Glomerular visceral epithelial cell (primary cell): Measurements from ENCODE around the gene NUDT13.
"Not testable (repeated sequence)": the region's sequence is repeated elsewhere in the genome, so short reads cannot be mapped to it uniquely, and the experiment has no call there.

ENCODE experiments used
- DNase-seq: peaks from one replicate; pipeline ENCODE4 v3.0.0-alpha.2; 2016; ENCODE audit errors: extremely low spot score

Gene NUDT13

DNA sequence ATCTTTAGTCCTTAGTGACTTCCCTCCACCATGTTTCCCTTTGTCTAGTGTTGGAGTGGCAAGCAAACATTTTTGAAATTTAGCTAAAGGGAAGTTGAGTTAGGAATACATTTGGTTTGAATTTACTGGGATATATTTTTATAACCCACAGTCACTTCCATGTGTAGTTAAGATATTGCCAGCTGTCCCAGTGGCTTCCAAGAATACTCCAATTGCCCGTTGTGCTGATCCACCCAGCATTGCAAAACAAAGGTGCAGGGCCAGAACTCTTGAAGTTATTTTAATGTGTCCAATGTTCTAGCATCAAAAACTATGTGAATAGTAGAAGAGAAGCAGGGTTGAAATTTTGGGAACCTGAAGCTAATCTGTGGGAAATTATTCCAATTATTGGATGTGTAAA is 11.1 kb upstream of the NUDT13 start:
- DNase-seq: no peak

DNA sequence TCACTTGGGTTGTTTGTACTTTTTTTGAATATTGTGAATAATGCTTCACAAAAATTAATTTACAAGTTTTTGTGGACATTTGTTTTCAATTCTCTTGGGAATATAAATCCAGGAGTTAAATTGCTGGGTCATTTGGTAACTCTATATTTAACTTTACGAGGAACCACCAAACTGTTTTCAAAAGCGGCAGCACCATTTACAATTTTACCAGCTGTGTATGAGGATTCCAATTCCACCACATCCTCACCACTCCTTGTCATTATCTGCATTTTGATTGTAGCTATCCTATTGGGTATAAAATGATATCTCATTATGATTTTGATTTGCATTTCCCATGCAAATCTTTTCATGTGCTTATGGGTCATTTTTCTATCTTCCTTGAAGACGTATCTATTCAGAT is 4.0 kb upstream of the NUDT13 start:
- DNase-seq: no peak

DNA sequence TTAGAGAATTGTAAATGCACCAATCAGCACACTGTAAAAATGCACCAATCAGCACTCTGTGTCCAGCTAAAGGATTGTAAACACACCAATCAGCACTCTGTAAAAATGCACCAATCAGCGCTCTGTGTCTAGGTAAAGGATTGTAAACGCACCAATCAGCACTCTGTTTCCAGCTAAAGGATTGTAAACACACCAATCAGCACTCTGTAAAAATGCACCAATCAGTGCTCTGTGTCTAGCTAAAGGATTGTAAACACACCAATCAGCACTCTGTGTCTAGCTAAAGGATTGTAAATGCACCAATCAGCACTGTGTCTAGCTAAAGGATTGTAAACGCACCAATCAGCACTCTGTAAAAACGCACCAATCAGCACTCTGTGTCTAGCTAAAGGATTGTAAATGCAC is 1.0 kb upstream of the NUDT13 start:
- not testable (repeated sequence) for DNase-seq

DNA sequence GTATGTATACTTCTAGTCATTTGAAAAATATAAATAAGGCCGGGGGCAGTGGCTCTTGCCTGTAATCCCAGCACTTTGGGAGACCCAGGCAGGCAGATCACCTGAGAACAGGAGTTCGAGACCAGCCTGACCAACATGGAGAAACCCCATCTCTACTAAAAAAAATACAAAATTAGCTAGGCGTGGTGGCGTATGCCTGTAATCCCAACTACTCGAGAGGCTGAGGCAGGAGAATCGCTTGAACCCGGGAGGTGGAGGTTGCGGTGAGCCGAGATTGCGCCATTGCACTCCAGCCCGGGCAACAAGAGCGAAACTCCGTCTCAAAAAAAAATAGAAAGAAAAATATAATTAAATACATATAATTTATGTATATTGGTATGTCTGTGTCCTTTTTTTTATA is 1.8 kb downstream of the NUDT13 start:
- DNase-seq: not testable (repeated sequence)

DNA sequence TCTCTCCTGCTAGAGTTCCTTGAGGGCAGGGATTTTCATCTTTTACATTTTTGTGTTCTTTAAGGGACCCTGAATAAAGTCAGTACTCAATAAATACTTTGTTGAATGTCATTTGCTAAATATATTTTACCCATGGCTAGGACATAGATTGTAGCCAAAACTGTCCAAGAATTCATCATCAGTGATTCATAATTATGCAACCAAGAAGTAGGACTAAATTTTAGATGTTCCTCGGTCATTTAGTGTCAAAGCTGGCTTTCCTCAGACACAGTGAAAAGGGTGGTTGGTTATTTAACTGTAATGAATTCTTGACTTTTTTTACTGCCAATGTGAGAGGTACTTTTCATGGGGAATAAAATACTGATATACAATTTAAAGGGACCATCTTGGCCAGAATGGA is 3.3 kb downstream of the NUDT13 start:
- no peak for DNase-seq

DNA sequence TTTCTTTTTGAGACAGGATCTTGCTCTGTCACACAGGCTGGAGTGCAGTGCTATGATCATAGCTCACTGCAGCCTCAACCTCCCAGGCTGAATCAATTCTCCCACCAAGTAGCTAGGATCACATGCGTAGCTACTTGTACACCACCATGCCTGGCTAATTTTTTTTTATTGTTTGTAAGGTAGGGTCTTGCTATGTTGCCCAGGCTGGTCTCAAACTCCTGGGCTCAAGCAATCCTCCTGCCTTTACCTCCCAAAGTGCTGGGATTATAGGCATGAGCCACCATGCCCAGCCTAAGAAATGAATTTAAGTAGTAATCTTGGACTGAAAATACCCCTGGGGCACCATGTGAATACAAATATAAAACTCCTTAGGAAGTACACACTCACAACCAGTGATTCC is 5.8 kb downstream of the NUDT13 start:
- DNase-seq: no peak

DNA sequence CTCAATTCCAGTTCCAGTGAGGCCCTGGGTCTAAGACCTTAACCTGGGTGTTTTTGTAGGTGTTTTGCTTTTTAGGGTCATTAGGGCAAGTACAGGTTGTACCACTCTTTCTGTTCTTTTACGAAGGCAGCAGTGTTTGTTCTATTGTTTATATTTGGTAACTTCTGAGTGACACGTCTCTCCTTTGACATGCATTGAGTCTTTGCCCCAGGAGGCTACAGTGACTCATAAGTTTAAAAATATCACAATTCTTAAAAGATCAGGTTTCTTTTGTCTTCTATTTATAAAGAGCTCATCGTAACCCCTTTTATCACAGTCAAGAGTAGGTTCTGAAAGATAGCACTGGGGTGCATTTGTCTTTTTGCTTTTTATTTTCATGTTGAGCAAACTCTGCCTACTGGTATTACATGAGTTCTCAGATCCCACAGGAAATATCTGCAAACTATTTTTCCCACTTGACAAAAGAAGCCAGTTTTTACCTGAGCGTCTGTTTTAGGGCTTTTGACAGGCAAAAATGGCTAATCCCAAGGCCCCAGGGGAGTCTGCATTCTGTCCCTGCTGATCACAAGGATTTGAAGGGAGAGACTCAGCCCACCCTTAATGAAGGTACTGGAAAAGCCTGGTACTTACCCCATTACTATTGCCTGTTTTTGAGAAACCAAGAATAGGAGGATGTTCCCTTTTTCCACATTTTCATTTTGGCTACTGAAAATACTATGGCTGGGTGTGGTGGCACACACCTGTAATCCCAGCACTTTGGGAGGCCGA is 7.9 kb downstream of the NUDT13 start:
- DNase-seq: peak; percentile 21

DNA sequence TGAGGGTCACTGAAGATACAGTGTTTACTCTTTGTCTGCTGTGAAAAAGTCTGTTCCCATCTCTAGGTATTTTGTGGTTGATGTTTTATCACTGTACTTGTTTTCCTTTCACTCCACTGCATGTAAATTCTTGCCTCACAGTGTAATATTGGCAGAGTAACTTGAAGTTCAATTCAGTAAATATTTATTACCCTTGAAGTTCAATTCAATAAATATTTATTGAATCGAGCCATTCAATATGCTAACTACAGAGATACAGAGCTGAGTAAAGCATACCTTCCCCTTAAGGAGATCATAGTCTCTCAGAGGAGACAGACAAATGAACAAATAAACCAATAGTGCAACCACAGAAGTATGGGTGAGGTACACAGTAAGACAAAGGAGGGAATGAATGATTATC is 9.2 kb downstream of the NUDT13 start:
- no peak for DNase-seq

DNA sequence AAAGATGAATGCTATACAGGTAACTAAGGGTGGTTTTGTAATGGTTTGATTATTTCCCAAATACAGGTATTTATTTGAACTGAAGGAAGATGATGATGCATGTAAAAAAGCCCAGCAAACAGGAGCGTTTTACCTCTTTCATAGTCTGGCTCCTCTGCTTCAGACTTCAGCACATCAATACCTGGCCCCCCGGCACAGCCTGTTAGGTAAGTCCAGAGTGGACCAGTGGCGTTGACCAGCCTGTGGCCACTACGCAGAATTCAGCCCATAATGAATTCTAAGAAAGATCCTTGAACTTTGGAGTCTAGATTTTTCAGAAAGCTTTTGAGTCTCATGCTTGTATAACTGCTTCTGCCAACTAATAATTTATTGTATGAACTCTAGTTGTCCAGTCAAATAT is 9.7 kb downstream of the NUDT13 start:
- DNase-seq: no peak

DNA sequence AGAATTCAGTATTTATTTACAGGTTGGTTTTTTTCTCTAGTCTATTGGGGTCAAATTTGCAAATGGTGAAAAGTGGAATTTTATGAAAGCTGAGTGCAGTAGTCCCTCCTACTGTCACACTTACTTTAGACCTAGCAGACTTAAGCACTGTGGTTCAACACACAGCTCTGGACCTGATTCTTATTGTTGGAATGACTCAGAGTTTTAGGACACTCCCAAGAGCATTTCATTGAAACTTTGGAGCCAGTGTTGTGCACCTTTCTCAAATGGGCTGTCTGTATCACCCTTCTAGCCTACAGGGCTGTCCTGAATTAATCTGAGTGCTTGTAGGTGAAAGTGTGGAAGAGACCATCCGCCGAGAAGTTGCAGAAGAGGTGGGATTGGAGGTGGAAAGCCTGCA is 16.1 kb downstream of the NUDT13 start:
- DNase-seq: no peak

DNA sequence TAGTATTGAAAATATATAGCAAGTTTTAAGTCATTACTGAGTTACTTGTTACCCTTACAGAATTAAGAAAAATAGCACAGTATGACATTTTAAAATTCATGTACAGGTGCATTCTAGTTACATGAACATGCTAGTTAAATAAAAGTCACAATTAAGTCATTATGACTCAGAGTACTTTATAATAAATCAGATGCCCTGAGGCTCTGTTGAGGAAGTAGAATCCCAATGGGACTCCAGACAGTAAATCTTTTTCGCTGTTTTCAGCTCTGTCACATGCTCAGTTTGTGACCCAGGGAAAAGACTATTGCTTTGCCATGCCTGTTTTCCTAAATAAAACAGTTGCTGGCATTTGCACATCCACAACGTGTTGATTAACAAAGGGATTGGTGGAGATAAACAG is 21.0 kb downstream of the NUDT13 start:
- DNase-seq: no peak

DNA sequence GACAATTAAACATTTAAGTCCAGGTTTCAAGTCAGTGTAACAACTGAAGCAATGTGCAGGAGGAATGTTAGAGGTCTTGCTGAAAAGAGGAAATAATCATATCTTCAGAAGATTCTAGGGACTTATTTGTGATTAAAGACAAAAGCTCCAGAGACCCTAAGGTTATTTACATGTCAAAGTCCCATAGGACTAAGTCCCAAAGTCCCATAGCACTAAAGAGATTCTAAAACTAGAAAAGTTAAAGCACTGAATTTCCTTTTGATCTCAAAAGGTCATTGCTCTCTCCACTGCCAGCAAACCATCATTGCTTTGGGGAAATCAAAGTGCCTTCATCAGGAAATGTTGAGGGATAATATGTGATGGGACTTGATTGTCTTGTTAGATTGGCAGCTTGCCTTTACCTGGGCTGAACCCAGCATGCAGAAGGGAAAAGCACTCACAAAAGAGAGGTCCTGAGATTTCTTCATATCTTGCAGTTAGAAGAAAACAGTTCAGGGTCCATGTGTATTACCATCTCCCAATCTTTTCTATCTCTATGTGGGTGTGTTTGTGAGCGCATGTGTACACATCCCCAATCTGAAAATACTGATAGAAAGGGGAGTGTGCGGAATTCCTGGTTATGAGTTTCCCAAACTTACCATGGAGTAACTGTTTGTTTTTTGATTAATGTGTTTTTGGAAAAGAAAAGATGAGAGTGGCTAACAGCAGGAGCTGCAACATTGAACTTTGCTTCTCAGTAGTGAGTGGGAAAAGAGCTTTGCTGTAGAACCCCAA is 21.8 kb downstream of the NUDT13 start:
- DNase-seq: no peak

DNA sequence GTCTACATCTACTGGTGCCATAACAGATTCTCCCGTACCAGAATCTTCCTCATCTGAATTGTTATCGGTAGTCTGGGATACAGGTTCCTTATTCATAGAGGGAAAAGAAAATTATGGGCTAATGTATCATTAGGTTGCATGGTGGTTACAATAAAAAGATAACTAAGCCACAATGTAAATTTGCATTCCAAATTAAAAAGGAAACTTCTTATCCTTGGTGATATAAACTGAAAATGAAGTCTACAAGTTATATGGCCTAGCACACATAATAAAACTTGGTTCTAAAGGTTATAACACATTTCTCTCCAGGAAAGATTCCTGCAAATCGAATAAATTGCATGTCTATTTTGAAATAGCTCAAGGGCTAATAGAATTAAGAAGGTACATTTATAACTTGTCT is 24.5 kb downstream of the NUDT13 start:
- no peak for DNase-seq

DNA sequence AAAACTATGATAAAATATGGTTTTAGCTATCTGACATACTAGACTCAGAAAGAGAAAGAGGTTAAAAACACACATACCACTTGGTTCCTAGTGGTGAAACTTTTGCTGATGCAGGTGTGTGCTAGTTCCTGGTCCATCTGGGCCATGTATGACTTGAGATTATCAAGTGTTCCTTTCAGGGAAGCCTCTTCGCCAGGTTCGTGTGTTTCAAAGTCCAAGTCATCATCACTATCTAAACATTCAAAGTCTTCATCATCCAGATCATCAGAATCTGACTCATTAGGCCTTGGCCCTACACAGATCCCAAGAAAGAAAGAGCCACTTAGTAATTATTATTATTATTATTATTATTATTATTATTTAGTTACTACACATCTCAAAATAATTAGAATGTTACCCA is 26.4 kb downstream of the NUDT13 start:
- DNase-seq: no peak

DNA sequence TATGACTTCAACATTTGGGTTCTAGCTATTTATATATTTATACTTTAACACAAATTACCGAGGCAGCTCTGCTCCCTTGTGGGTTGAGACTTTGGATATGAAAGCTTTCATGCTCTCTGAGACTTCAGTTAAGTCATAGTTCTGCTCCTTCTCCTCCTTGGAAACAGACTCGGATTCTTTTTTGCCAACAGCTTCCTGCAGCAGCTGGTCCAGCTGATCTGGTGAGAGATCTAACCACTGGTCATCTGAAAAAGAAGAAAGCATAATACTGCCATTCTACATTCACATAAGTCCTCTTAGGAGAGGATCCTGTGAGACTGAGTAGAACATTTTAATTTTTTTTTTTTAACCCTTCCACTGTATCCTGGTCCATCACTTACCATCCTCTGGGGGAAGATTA is 29.0 kb downstream of the NUDT13 start:
- no peak for DNase-seq

DNA sequence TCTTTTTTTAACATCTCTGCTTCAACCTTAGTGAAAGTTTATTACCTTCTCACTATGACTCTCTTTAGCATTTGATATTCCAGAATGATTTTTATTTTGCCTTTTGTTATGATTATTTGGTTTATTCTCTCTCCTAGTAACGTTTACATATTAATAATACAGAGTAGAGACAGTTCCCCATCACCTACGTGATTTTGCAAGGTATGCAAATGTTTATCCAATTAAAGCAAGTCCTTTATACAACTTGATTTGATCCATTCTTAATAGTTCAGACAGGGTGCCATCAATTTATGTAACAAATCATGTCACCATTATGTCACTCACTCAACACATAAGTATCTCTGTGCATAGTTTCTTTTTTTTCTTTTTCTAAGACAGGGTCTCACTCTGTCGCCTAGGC is 31.3 kb downstream of the NUDT13 start:
- DNase-seq: no peak

DNA sequence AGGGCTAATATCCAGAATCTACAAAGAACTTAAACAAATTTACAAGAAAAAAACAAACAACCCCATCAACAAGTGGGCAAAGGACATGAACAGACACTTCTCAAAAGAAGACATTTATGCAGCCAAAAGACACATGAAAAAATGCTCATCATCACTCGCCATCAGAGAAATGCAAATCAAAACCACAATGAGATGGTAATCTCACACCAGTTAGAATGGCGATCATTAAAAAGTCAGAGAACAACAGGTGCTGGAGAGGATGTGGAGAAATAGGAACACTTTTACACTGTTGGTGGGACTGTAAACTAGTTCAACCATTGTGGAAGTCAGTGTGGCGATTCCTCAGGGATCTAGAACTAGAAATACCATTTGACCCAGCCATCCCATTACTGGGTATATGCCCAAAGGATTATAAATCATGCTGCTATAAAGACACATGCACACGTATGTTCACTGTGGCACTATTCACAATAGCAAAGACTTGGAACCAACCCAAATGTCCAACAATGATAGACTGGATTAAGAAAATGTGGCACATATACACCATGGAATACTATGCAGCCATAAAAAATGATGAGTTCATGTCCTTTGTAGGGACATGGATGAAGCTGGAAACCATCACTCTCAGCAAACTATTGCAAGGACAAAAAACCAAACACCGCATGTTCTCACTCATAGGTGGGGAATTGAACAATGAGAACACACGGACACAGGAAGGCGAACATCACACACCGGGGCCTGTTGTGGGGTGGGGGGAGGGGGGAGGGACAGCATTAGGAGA is 40.6 kb downstream of the NUDT13 start:
- not testable (repeated sequence) for DNase-seq

DNA sequence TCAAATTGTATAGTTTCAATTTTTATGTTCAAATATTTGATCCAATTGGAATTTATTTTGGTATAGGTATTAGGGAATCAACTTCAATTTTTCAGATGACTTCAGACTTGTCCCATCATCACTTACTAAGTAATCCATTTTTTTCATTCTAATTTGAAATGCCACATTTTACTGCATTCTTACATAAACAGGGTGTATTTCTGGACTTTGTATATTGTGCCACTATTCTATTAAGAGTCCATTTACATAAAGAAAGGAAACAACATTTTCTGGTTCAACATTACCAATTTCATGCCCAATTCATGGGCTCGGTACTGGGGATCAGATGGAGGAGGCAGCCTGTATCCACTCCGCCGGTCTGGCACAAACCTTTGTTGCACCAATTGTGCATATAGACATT is 41.8 kb downstream of the NUDT13 start:
- no peak for DNase-seq

DNA sequence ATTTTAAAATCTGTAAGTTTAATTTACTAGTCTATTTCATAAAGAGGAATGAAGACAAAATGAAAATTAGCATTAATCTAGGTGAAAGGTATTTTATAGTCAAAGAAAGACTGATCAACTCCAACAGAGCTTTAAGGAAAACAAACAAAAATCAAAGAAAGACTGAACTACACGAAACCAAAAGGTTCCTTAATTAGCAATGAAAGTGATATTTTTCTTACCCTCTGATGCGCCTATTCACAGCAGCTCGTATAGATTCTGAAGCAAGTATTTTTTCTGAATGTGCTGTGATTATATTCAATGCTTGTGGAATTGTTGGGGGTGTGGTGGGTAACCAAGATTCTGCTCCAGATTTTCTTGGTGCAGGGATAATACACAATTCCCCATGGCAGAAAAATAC is 45.8 kb downstream of the NUDT13 start:
- no peak for DNase-seq

DNA sequence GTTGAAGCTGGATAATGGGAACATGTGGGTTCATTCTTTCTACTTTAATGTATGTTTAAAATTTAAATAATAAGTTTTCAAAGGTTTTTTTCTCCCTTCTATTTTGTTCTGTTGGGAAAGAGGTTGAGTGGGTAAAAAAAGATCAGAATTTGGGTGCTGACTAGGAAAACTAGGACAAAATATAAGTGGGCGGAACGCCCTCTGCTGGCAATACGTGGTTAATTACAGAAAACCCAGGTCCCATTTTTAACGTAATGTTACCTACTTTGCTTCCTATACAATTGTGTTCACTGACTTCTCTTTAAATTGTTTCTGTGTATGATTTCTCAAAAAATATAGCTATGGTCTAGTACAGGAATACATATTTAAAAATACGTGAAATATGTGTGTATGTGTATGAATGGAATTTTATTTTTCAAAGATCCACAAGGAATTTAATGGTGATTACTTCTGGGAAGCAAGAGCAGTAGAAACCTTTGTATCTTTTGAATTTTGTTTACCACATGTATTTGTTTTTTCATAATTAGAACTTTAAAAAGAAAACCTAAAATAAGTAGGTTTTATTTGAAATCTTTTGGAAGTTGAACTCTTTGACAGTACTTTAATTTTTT is 48.9 kb downstream of the NUDT13 start:
- peak; percentile 62 for DNase-seq

DNA sequence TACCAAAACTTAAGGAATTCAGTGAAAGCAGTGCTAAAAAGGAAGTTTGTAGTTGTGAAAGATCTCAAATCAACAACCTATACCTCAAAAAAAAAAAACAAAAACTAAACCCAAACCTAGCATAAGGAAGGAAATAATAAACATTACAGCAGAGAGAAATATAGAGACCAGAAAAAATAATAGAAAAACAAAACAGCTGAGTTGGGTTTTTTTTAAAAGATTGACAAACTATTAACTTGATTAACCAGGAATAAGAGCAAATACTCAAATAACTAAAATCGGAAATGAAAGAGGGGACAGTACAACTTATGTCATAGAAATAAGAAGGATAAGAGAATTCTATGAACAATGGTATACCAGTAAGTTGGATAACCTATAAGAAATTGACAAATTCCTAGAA is 50.8 kb downstream of the NUDT13 start:
- DNase-seq: no peak

DNA sequence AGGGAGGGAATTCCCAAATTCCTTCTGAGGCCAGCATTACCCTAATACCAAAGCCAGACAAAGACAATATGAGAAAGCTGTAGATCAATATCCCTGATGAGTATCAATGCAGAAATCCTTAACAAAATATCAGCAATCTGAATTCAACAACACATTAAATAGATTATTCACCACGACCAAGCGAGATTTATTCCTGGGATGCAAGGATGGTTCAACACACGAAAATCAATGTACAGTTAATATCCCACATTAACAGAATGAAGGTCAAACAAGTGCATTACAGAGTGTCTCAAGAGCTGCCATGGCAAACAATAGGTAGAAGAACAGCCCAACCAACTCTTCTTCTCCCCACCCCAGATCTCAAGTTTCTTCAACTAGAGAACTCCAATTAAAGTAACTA is 51.4 kb downstream of the NUDT13 start:
- no peak for DNase-seq
